ENCODE measurements around the gene SDCCAG8.

SDCCAG8 gene

GRCh38 chr1:243396424-243396823, 140.6 kb downstream of the SDCCAG8 start:
- DNase-seq, result no peak

GRCh38 chr1:243396876-243397275, 141.0 kb downstream of the SDCCAG8 start:
- DNase-seq, result no peak

GRCh38 chr1:243397613-243398321, 141.9 kb downstream of the SDCCAG8 start:
- DNase-seq, result no peak

GRCh38 chr1:243399561-243400155, 143.8 kb downstream of the SDCCAG8 start:
- DNase-seq, result no peak

GRCh38 chr1:243402868-243403267, 147.0 kb downstream of the SDCCAG8 start:
- DNase-seq, result no peak

GRCh38 chr1:243406424-243406823, 150.6 kb downstream of the SDCCAG8 start:
- DNase-seq, result no peak

GRCh38 chr1:243407284-243408018, 151.6 kb downstream of the SDCCAG8 start:
- no peak for DNase-seq

- DNase-seq, result no peak
Observed at GRCh38 chr1:243408479-243408878, 152.6 kb downstream of the SDCCAG8 start.

GRCh38 chr1:243409284-243409683, 153.4 kb downstream of the SDCCAG8 start:
- no peak for DNase-seq

- no peak for DNase-seq
Observed at GRCh38 chr1:243411472-243411871, 155.6 kb downstream of the SDCCAG8 start.

- DNase-seq, result peak; percentile 8
Observed at GRCh38 chr1:243413431-243414151, 157.8 kb downstream of the SDCCAG8 start.

GRCh38 chr1:243414152-243414494, 158.3 kb downstream of the SDCCAG8 start:
- no peak for DNase-seq

- DNase-seq, result no peak
Observed at GRCh38 chr1:243415663-243416408, 160.0 kb downstream of the SDCCAG8 start.

- DNase-seq, result peak; percentile 14
Observed at GRCh38 chr1:243416495-243416894, 160.7 kb downstream of the SDCCAG8 start.

GRCh38 chr1:243420016-243420945, 164.4 kb downstream of the SDCCAG8 start:
- no peak for DNase-seq

GRCh38 chr1:243420946-243421685, 165.3 kb downstream of the SDCCAG8 start:
- no peak for DNase-seq

GRCh38 chr1:243421784-243422183, 165.9 kb downstream of the SDCCAG8 start:
- peak; percentile 42 for DNase-seq

- DNase-seq, result no peak
Observed at GRCh38 chr1:243422362-243422761, 166.5 kb downstream of the SDCCAG8 start.

- DNase-seq, result no peak
Observed at GRCh38 chr1:243428084-243428483, 172.2 kb downstream of the SDCCAG8 start.

- DNase-seq, result no peak
Observed at GRCh38 chr1:243428617-243429342, 172.9 kb downstream of the SDCCAG8 start.

All from CD4-positive, alpha-beta T cell treated with Interleukin-4 for 4 hours (primary cell).